ENCODE results near the gene CDH5.

- no peak for TF ChIP-seq CTCF (IDR thresholded peaks at IDR 0.05)
- TF ChIP-seq POLR2A (IDR thresholded peaks at IDR 0.05), result no peak
Observed at GRCh38 chr16:66391726-66392670, 25.5 kb downstream of the CDH5 start.
